SJSA1 (cell line): ENCODE data around the gene RNF150. TPM values are rescaled to one million over a fixed set of nuclear protein-coding genes. Genes with fewer than 3 reads are reported as not detected.
"Not testable (repeated sequence)": the region's sequence is repeated elsewhere in the genome, so short reads cannot be mapped to it uniquely, and the experiment has no call there.

Experiments used
- DNase-seq, 2 experiments: peaks; one replicate each; pipeline ENCODE4 v3.0.0-alpha.2; 2015 to 2020; ENCODE audit warnings: low spot score in 2 of 2, low read depth in 1 of 2
- H3K27ac ChIP-seq: fragments of 250-450 bp; sonication (Bioruptor Pico); 2 replicates; pipeline ENCODE4 v1.5.1; 2020; ENCODE audit warnings: mild to moderate bottlenecking, moderate library complexity
- H3K27me3 ChIP-seq: fragments of 250-450 bp; sonication (Bioruptor Pico); replicated peaks from 2 replicates; pipeline ENCODE4 v1.5.1; 2020; ENCODE audit warnings: mild to moderate bottlenecking, moderate library complexity
- H3K36me3 ChIP-seq: fragments of 250-450 bp; sonication (Bioruptor Pico); 2 replicates; pipeline ENCODE4 v1.5.1; 2020; ENCODE audit warnings: mild to moderate bottlenecking
- H3K4me1 ChIP-seq: fragments of 250-450 bp; sonication (Bioruptor Pico); replicated peaks from 2 replicates; pipeline ENCODE4 v1.6.1; 2021; ENCODE audit warnings: mild to moderate bottlenecking
- H3K4me3 ChIP-seq: fragments of 250-450 bp; sonication (Bioruptor Pico); 2 replicates; pipeline ENCODE4 v1.5.1; 2020; ENCODE audit warnings: mild to moderate bottlenecking
- H3K9me3 ChIP-seq: fragments of 250-450 bp; sonication (Bioruptor Pico); replicated peaks from 2 replicates; pipeline ENCODE4 v1.5.1; 2020; ENCODE audit warnings: mild to moderate bottlenecking
- total RNA-seq: library from RNA; depleted of rRNA; stranded (reverse); fragments of >200 nt; shearing (Covaris generic); gene quantifications from 2 replicates; pipeline ENCODE4 v1.2.3, GENCODE V29; 2014

RNF150 gene
- total RNA-seq, 1 experiment from 2014 or later: 6.7 TPM

DNA sequence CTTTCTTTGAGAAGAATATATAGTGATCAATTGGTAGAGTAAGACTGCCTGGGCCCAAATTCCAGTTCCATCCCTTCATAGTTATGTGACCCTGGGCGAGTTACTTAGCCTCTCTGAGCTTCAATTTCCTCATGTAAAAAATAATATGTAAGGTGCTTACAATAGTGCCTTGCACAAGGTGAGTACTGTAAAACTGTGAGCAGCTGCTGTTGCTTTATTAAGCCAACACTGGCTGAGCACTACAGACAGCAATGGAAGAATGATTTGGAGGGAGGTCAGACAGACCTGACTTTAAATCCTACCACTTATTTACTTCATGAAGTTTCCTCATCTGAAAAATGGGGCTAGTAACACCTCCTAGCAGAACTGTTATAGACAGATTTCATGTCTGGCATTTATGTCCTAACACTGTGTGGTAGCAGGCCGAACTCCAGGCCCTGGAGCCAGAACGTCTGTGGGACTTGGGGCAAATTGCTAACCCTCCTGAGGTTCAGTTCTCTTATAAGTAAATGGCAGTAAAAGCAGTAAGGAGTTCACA lies 53.8 kb downstream of the RNF150 start:
- Histone ChIP-seq H3K9me3 (no peaks in the 10 kb centered on the region), H3K27ac (no peak overlapping the region), H3K4me1 (no peaks in the 10 kb centered on the region), H3K36me3 (no peaks in the 10 kb centered on the region), H3K4me3 (no peak overlapping the region), H3K27me3 (no peaks in the 10 kb centered on the region)
- DNase-seq: no peak

DNA sequence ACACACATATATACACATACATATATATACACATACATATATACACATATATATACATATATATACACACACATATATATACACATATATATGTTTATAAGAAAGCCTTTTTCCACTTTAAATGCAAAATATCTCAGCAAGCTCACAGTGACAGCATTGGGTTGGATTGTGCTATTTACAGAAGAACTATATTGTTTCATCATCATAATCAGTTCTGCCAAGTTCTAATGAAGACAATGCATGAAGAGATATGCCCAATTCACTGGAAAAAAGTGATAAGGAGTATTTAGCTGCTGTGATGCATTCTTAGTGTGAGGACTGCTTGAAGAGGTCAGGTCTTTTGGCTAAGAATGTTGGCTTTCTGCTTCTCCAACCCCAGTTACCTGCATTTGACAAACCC lies 54.4 kb downstream of the RNF150 start:
- H3K4me3 ChIP-seq: no peak overlapping the region
- no peaks in the 10 kb centered on the region for H3K4me1 ChIP-seq
- H3K27ac ChIP-seq: no peak overlapping the region
- H3K9me3 ChIP-seq: no peaks in the 10 kb centered on the region
- no peaks in the 10 kb centered on the region for H3K27me3 ChIP-seq
- no peak for DNase-seq
- no peaks in the 10 kb centered on the region for H3K36me3 ChIP-seq

DNA sequence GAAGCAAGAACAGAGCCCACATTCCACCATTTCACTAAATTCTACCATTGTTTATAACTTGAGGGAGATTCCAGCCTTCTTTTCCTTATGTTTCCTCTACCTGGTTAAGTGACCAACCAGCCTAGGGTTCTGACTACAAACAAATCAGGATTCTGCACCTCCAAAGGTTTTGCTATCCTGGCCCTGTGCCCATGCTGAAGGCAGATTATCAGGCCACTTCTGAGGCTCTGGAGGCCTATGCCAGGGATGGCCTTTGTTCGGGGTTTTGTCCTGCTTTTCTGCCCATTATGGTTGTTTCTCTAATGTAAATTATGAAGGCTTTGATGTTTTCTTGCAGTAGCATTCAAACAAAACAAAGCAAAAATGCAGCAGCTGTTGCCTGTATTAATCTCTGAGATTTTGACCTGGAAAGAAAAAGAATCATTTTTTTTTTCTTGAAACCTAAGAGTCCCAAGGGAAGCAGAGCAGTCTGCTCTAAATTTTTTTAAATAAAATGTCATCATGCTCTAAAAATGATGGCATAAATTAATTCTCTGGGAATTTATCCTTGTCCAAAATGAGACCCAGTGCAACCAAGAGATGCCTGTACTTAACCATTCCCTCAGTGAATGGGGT lies 55.6 kb downstream of the RNF150 start:
- H3K27me3 ChIP-seq: no peaks in the 10 kb centered on the region
- no peaks in the 10 kb centered on the region for H3K9me3 ChIP-seq
- DNase-seq: no peak
- H3K36me3 ChIP-seq: no peaks in the 10 kb centered on the region
- no peak overlapping the region for H3K4me3 ChIP-seq
- H3K27ac ChIP-seq: no peak overlapping the region
- no peaks in the 10 kb centered on the region for H3K4me1 ChIP-seq

DNA sequence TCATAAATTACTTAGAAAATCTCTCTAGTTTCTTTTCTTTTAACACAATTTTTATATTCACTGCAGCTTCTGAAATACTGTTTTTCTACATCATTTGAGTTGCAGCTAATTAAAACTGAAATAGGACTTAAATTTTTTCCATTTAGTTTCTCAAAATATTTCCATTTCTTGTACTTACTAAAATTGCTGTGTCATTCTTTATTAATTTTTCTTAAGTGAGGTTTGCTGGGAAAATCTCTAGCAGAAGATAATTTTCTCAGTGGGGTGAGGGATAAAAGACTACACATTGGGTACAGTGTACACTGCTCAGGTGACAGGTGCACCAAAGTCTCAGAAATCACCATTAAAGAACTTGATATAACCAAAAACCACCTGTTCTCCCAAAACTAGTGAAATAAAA lies 57.7 kb downstream of the RNF150 start:
- H3K27ac ChIP-seq: no peak overlapping the region
- H3K9me3 ChIP-seq: no peaks in the 10 kb centered on the region

DNA sequence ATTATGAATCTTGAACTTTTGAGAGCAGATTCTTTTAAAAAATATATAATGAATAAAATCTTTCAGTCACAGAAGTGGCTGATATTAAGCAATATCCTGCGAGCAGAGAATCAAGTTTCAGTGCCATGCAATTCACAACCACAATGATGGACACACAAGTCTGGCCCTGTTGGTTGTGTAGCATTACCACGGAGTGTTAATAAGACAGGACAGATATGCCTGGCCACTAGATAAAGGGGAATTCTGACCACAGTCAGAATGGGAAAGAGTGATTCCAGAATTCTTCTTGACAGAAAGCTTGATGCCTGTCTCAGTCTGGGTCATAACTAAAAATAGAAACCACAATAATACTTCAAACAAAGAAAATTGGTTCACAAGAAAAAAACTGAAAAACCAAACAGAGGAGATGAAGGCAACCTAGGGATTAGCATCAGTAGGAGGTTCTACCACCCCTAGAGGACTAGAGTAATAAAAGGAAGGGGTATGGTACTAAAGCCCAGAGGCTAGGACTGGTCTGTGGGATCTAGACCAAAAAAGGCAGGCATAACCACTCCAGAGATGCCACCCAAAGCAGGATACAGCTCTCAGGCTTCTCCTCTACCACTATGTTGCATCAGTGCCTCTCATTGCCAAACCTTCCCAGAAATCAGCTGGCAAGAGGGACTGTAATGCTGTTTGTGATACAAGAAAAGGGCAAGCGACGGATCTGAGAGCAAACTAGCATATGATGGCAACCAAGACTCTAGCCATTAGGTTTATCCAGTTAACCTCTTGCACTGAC lies 59.0 kb downstream of the RNF150 start:
- Histone ChIP-seq H3K4me3 (no peak overlapping the region), H3K4me1 (no peaks in the 10 kb centered on the region), H3K27me3 (no peaks in the 10 kb centered on the region), H3K9me3 (no peaks in the 10 kb centered on the region), H3K27ac (no peak overlapping the region), H3K36me3 (no peaks in the 10 kb centered on the region)
- no peak for DNase-seq

More for the DNA sequence above, 57.7 kb downstream of the RNF150 start:
- Histone ChIP-seq H3K27me3 (no peaks in the 10 kb centered on the region), H3K4me1 (no peaks in the 10 kb centered on the region), H3K4me3 (no peak overlapping the region), H3K36me3 (no peaks in the 10 kb centered on the region)
- DNase-seq: no peak

DNA sequence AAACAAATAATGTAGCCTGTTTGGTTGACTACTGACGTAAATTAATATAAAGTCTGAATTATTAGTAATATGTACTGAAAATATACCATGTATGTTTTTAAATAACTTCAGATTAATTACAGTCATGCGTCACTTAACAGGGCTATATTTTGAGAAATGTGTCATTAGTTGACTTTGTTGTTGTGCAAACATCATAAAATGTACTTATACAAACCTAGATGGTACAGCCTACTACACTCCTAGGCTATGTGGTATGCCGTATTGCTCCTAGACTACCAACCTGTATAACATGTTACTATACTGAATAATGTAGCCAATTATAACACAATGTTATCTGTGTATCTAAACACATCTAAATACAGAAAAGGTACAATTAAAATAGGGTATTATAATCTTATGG lies 66.6 kb downstream of the RNF150 start:
- Histone ChIP-seq H3K36me3 (no peaks in the 10 kb centered on the region), H3K27ac (no peak overlapping the region), H3K4me3 (no peak overlapping the region), H3K27me3 (no peaks in the 10 kb centered on the region), H3K9me3 (no peaks in the 10 kb centered on the region), H3K4me1 (no peaks in the 10 kb centered on the region)
- no peak for DNase-seq

DNA sequence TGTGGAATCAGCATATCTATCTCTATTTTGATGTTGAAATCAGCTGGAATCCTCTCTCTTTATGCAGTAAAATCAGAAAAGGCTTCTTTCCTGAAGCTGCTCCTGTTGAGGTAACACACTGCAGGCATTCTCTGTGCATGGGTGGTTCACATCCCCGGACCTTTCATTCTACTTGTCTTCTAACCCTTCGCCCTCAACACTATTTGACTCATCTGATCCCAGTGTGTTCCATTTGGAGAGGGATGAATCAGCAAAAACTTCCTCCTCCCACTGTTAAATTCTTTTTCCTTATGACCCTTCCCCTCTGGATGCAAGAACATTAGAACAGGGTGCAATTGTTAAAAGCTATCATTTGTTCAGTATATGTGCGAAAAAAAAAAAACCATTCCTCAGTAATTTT lies 67.4 kb downstream of the RNF150 start:
- Histone ChIP-seq H3K27me3 (no peaks in the 10 kb centered on the region), H3K4me1 (no peaks in the 10 kb centered on the region), H3K9me3 (no peaks in the 10 kb centered on the region), H3K4me3 (no peak overlapping the region), H3K36me3 (no peaks in the 10 kb centered on the region), H3K27ac (no peak overlapping the region)
- DNase-seq: no peak

DNA sequence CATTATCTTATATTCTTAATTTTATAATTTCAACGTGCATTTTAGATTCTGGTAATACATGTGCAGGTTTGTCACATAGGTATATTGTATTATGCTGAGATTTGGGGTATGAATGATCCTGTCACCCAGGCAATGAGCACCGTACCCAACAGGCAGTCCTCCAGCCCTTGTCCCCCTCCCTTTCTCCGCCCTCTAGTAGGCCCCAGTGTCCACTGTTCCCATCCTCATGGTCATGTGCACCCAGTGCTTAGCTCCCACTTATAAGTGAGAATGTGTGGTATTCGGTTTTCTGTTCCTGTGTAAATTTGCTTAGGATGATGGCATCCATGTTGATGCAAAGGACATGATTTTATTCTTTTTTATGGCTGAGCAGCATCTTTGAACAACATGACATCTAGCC lies 70.6 kb downstream of the RNF150 start:
- no peak for DNase-seq
- H3K27ac ChIP-seq: no peak overlapping the region
- peaks cover 12% of the 10 kb centered on the region for H3K4me1 ChIP-seq
- H3K36me3 ChIP-seq: no peaks in the 10 kb centered on the region
- H3K27me3 ChIP-seq: no peaks in the 10 kb centered on the region
- H3K4me3 ChIP-seq: no peak overlapping the region
- H3K9me3 ChIP-seq: no peaks in the 10 kb centered on the region

DNA sequence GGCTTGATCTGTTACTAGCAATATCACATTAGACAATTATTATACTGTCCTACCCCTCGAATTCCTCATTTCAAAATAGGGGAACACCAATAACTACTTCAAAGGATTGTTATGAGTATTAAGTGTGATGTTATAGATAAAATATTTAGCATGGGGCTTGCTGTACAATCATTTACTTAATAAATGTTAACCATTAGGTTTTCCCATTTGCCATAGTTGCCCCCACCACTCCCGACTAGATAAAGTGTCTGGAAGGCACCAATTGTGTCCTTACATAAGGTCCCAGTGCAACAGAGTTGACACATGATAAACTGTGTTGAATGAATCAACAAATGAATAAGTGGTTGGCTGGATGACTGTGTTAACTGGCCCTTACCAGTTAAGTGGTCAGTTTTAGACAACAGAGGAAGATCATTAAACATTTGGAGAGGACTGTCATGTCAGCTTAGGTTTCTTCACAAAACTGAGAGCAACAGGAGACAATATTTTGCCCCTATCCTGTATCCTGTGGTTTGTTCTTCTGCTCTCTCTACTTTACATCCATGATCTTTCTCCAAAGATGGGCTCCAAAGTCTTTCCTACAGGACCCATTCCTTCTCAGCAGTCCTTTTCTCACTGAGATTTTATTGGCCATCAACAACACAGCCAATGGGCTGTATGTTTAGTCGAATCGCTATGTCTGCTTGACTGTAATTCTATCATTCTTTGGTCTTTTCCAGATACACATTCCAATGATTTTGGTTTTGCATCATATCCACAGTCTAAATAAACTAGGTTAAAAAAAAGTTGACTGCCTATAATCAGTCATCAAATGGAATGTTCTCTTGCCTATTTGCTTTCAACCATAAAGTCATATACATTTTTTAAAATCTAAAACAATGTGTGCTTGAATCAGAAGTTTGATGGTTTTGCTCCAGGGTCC lies 74.4 kb downstream of the RNF150 start:
- Histone ChIP-seq H3K4me1 (peaks cover 12% of the 10 kb centered on the region), H3K27me3 (no peaks in the 10 kb centered on the region), H3K4me3 (no peak overlapping the region), H3K9me3 (no peaks in the 10 kb centered on the region), H3K36me3 (no peaks in the 10 kb centered on the region), H3K27ac (peak overlapping the region; percentile 27; the same call in 1 of the 2 replicates)
- peak in 1 of 2 experiments; percentile 27 for DNase-seq

DNA sequence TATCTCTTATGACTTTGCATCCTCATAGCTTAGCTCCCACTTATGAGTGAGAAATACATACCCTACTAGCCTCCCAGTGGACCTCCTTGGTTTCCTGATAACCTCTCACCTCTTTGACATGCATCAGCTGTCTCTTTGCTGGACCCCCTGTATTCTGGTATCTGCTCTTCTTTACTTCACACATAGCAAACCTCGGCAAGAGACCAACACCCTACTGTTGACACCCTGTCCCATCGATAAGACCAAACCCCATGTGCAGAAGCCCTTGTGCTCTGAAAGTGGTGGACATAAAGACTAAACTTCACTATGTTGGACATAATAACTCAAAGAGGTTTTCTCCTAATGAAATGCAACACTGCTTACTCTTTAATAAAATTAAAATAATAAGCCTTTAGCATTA lies 75.7 kb downstream of the RNF150 start:
- H3K27ac ChIP-seq: no peak overlapping the region
- no peak overlapping the region for H3K4me3 ChIP-seq
- H3K9me3 ChIP-seq: no peaks in the 10 kb centered on the region
- H3K36me3 ChIP-seq: no peaks in the 10 kb centered on the region
- no peak for DNase-seq
- H3K4me1 ChIP-seq: peaks cover 12% of the 10 kb centered on the region
- no peaks in the 10 kb centered on the region for H3K27me3 ChIP-seq

DNA sequence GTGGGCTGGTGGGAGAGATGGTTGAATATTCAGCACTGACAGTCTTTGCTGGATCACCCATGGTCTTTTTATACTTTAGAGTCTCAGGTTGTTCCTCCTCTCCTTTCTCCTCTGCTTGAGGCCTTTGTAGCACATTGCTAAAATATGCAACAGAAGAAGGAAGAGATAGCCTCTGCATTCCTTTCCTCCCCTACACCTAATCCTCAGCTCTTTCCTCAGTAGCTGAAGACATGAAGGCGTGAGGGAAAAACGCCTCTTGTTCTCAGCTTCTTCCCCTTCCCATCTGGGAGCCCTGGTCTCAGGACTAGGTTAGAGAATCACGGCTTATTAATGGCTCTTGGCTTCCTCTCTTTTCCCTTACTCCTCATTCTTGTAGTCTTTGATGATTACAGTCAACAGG lies 76.8 kb downstream of the RNF150 start:
- no peak for DNase-seq
- Histone ChIP-seq H3K27ac (no peak overlapping the region), H3K4me3 (no peak overlapping the region), H3K36me3 (no peaks in the 10 kb centered on the region), H3K4me1 (peaks cover 12% of the 10 kb centered on the region), H3K9me3 (no peaks in the 10 kb centered on the region), H3K27me3 (no peaks in the 10 kb centered on the region)

DNA sequence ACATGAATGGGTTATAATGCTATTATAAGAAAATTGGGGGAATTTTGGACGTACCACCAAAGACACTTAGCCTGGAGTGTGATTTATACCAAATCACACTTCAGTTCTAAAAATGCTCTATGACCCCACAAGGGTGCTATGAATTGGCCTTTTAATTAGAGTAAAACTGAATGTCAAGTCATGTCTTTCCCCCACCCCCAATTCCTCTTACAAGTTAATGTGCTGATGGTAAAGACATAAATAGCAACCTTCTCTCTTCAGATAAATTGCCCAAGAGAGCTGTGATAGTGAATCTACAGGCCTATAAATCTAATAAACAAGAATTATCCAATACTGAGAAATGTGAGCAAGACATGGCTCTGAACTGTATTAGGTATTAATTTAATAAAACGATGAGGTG lies 78.8 kb downstream of the RNF150 start:
- no peak overlapping the region for H3K27ac ChIP-seq
- no peaks in the 10 kb centered on the region for H3K36me3 ChIP-seq
- H3K9me3 ChIP-seq: no peaks in the 10 kb centered on the region
- H3K27me3 ChIP-seq: no peaks in the 10 kb centered on the region
- no peak overlapping the region for H3K4me3 ChIP-seq
- DNase-seq: no peak
- H3K4me1 ChIP-seq: peaks cover 12% of the 10 kb centered on the region

DNA sequence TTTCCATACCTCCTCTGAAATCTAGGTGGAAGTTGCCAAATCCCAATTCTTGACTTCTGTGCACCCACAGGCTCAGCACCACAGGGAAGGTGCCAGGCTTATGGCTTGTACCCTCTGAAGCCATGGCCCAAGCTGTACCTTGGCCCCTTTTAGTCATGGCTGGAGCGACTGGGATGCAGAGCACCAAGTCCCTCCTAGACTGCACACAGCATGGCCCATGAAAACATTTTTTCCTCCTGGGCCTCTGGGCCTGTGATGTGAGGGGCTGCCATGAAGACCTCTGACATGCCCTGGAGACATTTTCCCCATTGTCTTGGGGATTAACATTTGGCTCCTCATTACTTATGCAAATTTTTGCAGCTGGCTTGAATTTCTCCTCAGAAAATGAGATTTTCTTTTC lies 82.3 kb downstream of the RNF150 start:
- not testable (repeated sequence) for H3K4me3 ChIP-seq, H3K9me3 ChIP-seq, H3K36me3 ChIP-seq, DNase-seq, H3K27ac ChIP-seq, H3K27me3 ChIP-seq
- H3K4me1 ChIP-seq: peaks cover 15% of the 10 kb centered on the region
